ENCODE data around the gene SUGCT.

SUGCT gene

GRCh38 chr7:40311307-40311706, 176.5 kb downstream of the SUGCT start:
- in situ Hi-C loops (cut with HindIII; ENCODE audit: low sequenced_read_pairs): no loop called here

GRCh38 chr7:40315277-40315676, 180.5 kb downstream of the SUGCT start:
- in situ Hi-C loops (cut with HindIII; ENCODE audit: low sequenced_read_pairs): no loop called here

DNA sequence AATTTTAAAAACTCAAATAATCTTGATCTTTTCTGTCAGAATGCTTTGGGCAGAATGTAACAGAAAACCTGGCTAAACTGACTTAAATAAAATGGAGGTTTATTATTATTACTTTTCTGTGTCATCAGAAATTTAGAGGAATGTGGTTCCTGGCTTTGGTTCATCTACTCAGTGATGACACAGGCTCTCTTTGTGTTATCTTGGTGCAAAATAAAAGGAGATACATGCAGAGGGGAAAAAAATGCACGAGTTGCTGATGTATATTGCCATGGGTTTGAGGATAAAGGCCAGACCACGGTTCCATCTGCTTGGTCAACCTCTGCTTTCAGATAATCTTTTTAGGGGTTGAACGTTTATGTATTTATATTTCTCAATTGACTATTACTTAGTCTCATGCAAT, 181.4 kb downstream of the SUGCT start:
- in situ Hi-C loops (cut with HindIII; ENCODE audit: low sequenced_read_pairs): no loop called here

DNA sequence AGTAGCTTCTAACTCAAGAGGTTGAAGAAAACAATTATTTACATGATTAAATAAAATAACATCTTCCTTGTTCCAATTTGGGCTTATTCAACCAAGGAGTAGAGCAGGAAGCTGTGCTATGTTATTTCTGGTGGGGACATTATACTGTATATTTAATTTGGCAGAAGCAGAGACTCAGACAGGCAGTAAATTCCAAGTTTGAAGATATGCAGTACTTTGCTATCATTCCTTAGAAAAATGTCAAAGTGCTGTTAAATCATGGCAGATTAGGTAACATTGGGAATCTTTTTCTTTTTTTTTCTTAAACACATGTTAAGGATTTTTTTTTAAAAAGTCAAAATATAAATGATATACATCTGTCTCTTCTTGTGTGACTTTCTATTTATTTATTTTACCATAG, 190.1 kb downstream of the SUGCT start:
- in situ Hi-C loops (cut with HindIII; ENCODE audit: low sequenced_read_pairs): loop anchor here (25.0 kb wide), 1 partner anchor 287 kb away; no protein-coding TSS in a partner anchor

GRCh38 chr7:40327113-40327512, 192.3 kb downstream of the SUGCT start:
- in situ Hi-C loops (cut with HindIII; ENCODE audit: low sequenced_read_pairs): loop anchor here (25.0 kb wide), 1 partner anchor 285 kb away; no protein-coding TSS in a partner anchor

GRCh38 chr7:40327873-40328272, 193.1 kb downstream of the SUGCT start:
- in situ Hi-C loops (cut with HindIII; ENCODE audit: low sequenced_read_pairs): loop anchor here (25.0 kb wide), 1 partner anchor 284 kb away; no protein-coding TSS in a partner anchor

- in situ Hi-C loops (cut with HindIII; ENCODE audit: low sequenced_read_pairs): loop anchor here (5.0 to 25.0 kb wide), 2 partner anchors 78 to 283 kb away; no protein-coding TSS in a partner anchor
Observed at GRCh38 chr7:40329601-40330153, 194.9 kb downstream of the SUGCT start.

- in situ Hi-C loops (cut with HindIII; ENCODE audit: low sequenced_read_pairs): loop anchor here (5.0 to 25.0 kb wide), 2 partner anchors 77 to 282 kb away; no protein-coding TSS in a partner anchor
Observed at GRCh38 chr7:40330408-40330807, 195.6 kb downstream of the SUGCT start.

GRCh38 chr7:40331915-40332314, 197.1 kb downstream of the SUGCT start:
- in situ Hi-C loops (cut with HindIII; ENCODE audit: low sequenced_read_pairs): loop anchor here (5.0 to 25.0 kb wide), 2 partner anchors 75 to 280 kb away; no protein-coding TSS in a partner anchor

GRCh38 chr7:40332516-40332915, 197.7 kb downstream of the SUGCT start:
- in situ Hi-C loops (cut with HindIII; ENCODE audit: low sequenced_read_pairs): loop anchor here (5.0 to 25.0 kb wide), 2 partner anchors 75 to 280 kb away; no protein-coding TSS in a partner anchor

DNA sequence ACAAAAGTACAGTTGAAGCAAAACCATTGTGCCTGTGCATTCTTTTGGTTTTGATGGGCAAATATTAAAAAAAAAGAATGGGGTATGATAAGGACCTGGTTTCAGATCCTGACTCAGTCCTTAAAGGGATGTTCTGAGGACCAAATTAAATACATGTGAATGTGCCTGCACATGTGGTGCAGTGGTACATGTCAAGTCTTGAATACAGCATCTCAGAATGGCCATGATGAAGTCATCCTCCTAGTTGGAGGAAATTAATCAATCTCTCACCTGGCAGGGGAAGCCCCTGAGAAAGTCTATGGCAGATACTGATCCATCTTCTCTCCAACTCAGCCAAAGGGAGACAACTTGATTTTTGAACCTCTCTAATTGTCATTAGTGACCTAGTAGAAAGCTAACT, 207.0 kb downstream of the SUGCT start:
- in situ Hi-C loops (cut with HindIII; ENCODE audit: low sequenced_read_pairs): loop anchor here (25.0 kb wide), 1 partner anchor 270 kb away; no protein-coding TSS in a partner anchor

GRCh38 chr7:40346554-40346953, 211.7 kb downstream of the SUGCT start:
- in situ Hi-C loops (cut with HindIII; ENCODE audit: low sequenced_read_pairs): loop anchor here (25.0 kb wide), 1 partner anchor 266 kb away; no protein-coding TSS in a partner anchor

- in situ Hi-C loops (cut with HindIII; ENCODE audit: low sequenced_read_pairs): loop anchor here (25.0 kb wide), 1 partner anchor 264 kb away; no protein-coding TSS in a partner anchor
Observed at GRCh38 chr7:40348126-40348728, 213.4 kb downstream of the SUGCT start.

GRCh38 chr7:40350100-40350499, 215.3 kb downstream of the SUGCT start:
- in situ Hi-C loops (cut with HindIII; ENCODE audit: low sequenced_read_pairs): no loop called here

DNA sequence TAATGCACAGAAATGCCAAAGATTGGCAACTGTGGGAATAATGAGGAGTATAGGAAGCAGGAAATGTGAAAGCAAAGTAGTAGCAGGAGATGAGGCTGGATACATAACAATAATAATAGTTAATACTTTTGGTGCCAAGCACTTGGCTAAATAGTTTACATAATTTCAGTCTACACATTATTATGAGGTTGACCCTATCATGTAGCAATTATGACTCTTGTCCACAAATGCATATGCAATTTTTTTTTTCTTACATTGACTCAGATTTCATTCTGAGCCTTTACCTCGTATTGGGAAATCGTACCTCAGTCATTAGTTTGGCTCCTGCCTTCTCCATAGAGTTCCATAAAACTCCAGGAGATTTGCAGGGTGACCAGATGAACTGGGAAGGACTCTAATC, 219.9 kb downstream of the SUGCT start:
- in situ Hi-C loops (cut with HindIII; ENCODE audit: low sequenced_read_pairs): no loop called here

DNA sequence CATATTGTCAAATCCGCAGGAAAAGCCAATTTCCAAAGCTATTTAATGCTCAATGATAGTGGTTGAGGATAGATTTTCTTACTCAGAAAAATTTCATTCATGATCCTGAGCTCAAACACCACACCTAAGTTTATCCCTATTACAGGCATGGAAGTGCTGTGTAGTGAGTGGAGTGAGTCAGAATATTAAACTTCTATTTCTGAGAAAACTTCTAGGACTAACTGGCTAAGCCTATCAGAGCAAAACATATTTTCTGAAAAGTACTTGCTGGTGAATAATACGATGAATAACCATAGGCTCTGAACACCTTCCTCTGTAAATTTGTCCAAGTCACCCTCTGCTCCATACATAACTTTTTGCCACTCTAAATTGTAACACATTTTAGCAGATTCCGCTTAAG, 221.5 kb downstream of the SUGCT start:
- in situ Hi-C loops (cut with HindIII; ENCODE audit: low sequenced_read_pairs): no loop called here

- in situ Hi-C loops (cut with HindIII; ENCODE audit: low sequenced_read_pairs): no loop called here
Observed at GRCh38 chr7:40356871-40357709, 222.3 kb downstream of the SUGCT start.

DNA sequence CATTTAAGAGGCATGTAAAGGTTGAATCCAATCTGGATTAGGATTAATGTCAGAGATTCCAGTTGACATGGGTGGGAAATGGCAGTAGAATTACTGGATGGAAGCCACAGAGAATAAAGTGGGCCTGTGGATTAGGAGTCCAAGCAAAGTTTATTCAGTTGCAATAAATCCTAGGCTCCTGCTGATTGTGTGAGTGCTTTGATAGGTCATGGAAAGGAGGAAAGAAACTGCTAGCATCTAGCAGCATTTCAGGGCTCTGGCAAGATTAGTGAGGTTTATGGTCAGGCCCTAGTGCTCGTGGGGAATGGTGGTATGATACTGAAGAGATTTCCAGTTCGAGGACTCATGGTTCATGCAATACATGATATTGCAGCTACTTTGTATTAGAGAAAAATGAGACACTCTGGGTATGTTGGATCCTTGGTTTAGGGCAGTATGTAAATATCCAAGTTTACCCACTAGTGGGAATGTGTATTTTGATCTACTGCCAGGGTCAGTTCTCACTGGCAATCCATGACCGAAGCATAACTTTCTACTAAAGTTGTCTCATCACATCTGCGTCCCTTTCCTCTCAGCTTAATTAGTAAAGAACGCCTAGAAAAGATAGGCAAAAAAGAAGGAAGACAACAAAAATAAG, 235.0 kb downstream of the SUGCT start:
- in situ Hi-C loops (cut with HindIII; ENCODE audit: low sequenced_read_pairs): no loop called here

- in situ Hi-C loops (cut with HindIII; ENCODE audit: low sequenced_read_pairs): no loop called here
Observed at GRCh38 chr7:40371806-40372440, 237.1 kb downstream of the SUGCT start.

GRCh38 chr7:40374575-40374974, 239.8 kb downstream of the SUGCT start:
- in situ Hi-C loops (cut with HindIII; ENCODE audit: low sequenced_read_pairs): no loop called here

All from endothelial cell of hepatic sinusoid (primary cell).